HUDEP-2 (cell line): ENCODE results near the gene BACH2.

Source experiments
- DNase-seq, 76 experiments: peaks; one replicate each; lab custom pipeline; 2025; ENCODE audit not compliant: unreplicated experiment in 76 of 76; lab: John Stamatoyannopoulos, UW

Gene BACH2

GRCh38 chr6:90187437-90188121 is 109.1 kb downstream of the BACH2 start:
- DNase-seq = no peak

GRCh38 chr6:90186637-90187371 is 109.8 kb downstream of the BACH2 start:
- DNase-seq = no peak

GRCh38 chr6:90186026-90186425 is 110.6 kb downstream of the BACH2 start:
- DNase-seq = no peak

GRCh38 chr6:90184334-90185298 is 112.0 kb downstream of the BACH2 start:
- peak in 25 of 76 experiments; percentile 8 to 69 (median 28) for DNase-seq

GRCh38 chr6:90183587-90184333 is 112.9 kb downstream of the BACH2 start:
- no peak for DNase-seq

GRCh38 chr6:90180526-90180925 is 116.1 kb downstream of the BACH2 start:
- no peak for DNase-seq

- peak in 2 of 76 experiments; percentile 20 to 23 for DNase-seq
Measured at GRCh38 chr6:90179190-90180169, 117.2 kb downstream of the BACH2 start.

GRCh38 chr6:90178384-90178855 is 118.2 kb downstream of the BACH2 start:
- no peak for DNase-seq

- no peak for DNase-seq
Measured at GRCh38 chr6:90177544-90178383, 118.9 kb downstream of the BACH2 start.

GRCh38 chr6:90175627-90176538 is 120.8 kb downstream of the BACH2 start:
- DNase-seq = no peak

- no peak for DNase-seq
Measured at GRCh38 chr6:90173262-90173925, 123.2 kb downstream of the BACH2 start.

GRCh38 chr6:90170601-90171000 is 126.0 kb downstream of the BACH2 start:
- no peak for DNase-seq

GRCh38 chr6:90169374-90169773 is 127.3 kb downstream of the BACH2 start:
- DNase-seq = no peak

GRCh38 chr6:90168693-90169131 is 127.9 kb downstream of the BACH2 start:
- no peak for DNase-seq

- DNase-seq = no peak
Measured at GRCh38 chr6:90167514-90168379, 128.9 kb downstream of the BACH2 start.
